ENCODE measurements around the gene ZNF280D.

DNA sequence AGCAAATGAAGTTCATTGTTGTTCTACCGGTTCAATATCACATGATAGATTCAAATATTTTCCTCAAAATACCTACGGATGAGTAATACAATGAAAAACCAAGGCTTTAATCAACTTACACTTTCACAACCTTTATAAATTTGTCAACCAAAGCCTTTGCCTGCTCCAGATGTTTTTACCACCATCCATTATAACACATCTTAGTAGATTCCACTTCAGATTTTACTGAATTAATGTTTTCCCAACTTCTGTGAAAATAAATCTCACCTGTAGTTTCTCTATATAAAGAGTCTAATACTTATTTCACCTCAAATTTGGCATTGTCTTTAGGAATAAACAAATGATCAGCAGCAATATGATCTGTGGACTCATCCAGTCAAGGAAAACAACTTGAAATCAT is 131.1 kb downstream of the ZNF280D start:
- TF ChIP-seq POLR2A (IDR thresholded peaks at IDR 0.05; ENCODE audit: extremely low read depth, insufficient read length): no peak
- TF ChIP-seq, protein P1, sequence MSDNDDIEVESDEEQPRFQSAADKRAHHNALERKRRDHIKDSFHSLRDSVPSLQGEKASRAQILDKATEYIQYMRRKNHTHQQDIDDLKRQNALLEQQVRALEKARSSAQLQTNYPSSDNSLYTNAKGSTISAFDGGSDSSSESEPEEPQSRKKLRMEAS (IDR thresholded peaks at IDR 0.05; ENCODE audit: low read depth, low read length): no peak

Measured in NB4 (cell line).